Activated CD4-positive, alpha-beta T cell treated with anti-CD3 and anti-CD28 coated beads for 1 hour (primary cell): ENCODE results near the gene SESTD1.
"Not testable (repeated sequence)": the region's sequence is repeated elsewhere in the genome, so short reads cannot be mapped to it uniquely, and the experiment has no call there.

ENCODE experiments used
- DNase-seq: peaks from one replicate; pipeline ENCODE4 v3.0.0-alpha.2; 2020

The SESTD1 gene

DNA sequence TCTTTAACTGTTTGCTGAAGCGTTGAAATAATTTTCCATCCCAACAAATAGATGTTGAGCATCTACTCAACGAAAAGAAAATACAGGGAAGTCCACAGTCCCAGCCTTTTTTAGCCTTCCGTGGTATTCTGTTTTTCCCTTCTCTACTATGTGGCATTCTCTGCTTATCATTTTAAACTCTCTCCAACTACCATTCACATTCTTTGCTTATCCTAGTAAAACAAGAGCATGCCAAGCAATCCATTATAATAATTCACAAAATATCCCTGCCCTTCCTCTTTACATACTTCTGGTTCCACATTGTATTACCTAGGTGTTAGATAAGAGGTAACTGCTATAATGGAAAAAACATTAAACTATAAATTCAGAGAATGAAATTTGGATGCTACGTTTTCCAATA, 1.6 kb upstream of the SESTD1 start:
- DNase-seq = no peak

DNA sequence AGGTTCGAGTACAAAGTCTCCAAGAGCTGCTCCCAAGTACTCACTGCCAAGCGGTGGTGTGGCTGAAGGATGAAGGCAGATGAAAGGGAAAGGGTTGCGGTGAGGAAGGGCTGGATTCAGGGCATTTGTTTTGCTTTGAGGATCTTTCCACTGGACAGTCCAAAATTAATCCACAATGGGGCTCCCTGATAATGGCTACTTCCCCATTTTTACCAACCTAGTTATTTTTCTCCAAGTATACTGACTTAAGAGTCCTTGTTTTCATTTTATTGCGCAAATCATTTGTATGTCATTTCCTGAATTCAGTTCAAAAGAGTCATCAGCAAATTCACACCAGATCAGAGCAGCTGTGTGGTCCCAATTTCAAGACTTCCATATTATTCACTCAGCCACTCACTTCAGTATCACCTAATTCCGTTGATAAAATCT, 464 bp upstream of the SESTD1 start:
- no peak for DNase-seq

DNA sequence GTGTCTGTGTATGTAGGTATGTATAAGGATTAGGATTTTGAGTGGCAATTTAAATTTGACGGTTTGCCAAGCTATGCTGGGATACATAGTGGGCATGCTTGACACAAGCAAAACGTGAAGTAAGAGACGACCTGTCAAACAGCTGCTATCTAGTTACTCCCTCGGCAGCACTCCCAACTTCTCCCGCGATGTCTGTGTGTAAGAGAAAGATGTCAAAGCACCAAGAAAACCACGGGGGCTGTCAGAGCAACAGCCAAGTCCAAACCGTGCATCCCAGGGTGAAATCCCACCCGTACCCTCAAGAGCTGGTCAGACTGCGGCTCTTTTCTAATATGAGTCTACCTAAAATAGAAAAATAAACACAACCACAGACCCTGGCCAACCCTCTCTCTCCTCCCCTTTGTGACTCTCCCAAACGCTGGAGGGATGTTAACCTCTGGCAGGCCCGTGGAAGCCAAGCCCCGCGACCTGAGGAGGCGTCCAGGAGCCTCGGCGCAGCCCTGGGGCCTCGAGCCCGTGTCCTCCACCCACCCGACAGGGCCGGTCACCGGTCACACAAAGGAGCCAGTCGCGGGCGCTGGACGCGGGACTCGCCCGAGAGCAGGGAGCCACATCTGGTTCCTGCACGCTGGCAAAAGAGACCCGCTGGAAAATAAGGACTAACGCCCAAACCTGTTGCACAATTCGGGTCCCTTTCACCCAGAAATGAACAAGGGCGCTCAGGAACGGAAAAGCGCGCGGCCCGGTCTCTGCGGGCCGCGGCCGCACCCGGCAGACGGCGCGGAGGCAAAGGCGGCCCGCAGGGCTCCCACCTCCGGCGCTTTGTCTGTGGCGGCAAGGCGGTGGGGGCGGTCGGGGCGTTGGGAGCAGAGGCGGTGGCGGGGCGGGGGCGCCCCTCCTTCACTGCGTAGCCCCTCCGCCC, 925 bp downstream of the SESTD1 start:
- DNase-seq = no peak

DNA sequence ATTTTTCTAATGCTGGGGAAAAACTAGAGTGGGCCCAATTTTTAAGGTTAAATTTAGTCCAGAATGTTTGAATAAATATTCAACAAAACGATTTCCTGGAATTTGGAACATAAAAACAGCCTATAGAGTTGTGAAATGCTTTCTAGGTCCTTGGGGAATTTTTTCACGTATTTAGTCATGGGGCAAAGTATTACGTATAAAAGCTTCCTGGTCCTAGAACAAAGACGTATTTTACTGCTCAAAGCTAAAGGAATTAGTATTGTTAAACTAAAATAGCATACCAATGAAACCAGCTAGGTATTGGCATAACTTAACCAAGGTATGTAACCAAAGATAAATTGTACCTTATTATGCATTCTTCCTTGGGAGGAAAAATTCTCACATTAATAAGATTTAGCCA, 1.6 kb downstream of the SESTD1 start:
- DNase-seq = no peak

DNA sequence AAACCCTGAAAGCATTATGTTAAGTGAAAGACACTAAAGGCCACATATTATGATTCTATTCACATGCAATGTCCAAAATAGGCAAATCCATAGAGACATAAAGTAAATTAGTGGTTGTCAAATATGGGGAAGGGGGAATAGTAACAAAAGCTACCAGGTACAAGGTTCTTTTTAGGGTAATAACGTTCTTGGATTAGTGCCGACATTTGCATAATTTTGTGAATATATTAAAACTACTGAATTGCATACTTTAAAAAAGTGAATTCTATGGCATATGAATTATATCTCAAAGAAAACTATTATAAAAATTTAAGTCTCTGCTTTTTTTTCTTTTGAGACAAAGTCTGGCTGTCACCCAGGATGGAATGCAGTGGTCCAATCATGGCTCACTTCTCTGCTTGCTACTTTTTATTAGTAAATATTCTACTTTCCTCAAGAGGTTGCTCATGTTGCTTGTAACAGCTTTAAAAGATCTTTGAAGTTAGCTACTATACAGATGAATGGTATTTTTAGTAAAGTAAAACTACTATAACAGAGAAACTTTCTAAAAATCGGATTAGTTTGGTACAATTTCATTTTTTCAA, 2.5 kb downstream of the SESTD1 start:
- no peak for DNase-seq

DNA sequence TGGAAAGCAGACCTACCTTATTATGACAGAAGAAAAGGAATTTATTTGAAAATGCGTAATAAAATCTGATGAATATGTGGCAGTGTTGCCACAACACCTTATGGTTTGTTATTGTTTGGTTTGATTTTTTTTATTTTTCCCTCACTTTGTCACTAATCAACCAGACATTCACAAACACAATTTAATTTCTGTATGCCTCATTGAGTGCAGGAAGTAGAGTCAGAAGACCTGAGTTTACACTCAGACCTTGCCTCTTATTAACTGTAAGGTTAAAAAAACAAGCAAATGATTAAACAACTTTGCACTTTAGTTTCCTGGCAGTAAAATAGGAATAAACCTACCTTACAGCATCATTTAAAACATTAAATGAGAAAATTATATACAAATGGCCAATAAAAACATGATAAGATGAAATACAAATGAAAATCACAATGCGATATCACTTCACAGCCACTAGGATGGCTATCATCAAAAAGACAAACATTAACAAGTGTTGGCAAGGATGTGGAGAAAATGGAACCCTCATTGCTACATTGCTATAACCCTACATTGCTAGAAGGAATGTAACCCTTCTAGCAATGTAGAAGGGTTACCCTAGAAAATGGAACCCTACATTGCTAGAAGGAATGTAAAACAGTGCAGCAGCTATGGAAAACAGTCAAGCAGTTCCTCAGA, 3.3 kb downstream of the SESTD1 start:
- no peak for DNase-seq

DNA sequence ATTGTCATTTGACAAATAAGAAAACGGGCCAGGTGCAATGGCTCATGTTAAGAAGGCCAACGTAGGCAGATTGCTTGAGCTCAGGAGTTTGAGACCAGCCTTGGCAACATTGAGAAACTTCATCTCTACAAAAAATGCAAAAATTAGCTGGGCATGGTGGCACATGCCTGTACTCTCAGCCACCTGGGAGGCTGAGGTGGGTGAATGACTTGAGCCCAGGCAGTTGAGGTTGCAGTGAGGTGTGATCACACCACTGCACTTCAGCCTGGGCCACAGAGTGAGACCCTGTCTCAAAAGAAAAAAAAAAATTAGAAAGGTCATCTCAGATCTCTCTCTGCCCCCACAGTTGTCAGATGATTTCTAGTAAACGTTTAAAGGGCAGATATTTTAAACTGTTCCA, 4.4 kb downstream of the SESTD1 start:
- DNase-seq = no peak

DNA sequence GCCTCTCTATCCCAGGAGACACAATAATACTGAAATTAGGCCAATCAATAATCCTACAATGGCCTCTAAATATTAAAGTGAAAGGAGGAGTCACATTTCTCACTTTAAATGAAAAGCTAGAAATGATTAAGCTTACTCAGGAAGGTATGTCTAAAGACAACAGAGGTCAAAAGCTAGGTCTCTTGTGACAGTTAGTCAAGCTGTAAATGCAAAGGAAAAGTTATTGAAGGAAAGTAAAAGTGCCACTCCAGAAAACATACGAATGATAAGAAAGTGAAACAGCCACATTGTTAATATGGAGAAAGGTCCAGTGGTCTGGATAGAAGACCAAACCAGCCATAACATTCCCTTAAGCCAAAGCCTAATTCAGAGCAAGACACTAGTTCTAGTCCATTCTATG, 9.5 kb downstream of the SESTD1 start:
- no peak for DNase-seq

DNA sequence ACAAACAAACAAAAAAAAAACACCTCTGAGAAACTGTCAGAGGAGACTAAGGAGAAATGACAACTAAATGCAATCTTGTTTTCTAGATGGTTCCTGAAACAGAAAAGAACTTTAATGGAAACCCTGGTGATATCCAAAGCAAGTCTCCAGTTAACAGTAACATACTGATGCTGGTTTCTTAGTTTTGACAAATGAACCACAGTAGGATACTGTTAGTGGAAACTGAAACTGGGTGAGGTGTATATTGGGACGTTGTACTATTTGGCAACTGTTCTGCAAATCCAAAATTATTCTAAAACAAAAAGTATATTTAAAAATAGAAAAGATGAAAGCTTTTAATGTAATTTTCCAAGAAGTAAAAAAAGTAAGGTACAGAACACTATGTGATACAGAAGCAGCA, 11.4 kb downstream of the SESTD1 start:
- no peak for DNase-seq

DNA sequence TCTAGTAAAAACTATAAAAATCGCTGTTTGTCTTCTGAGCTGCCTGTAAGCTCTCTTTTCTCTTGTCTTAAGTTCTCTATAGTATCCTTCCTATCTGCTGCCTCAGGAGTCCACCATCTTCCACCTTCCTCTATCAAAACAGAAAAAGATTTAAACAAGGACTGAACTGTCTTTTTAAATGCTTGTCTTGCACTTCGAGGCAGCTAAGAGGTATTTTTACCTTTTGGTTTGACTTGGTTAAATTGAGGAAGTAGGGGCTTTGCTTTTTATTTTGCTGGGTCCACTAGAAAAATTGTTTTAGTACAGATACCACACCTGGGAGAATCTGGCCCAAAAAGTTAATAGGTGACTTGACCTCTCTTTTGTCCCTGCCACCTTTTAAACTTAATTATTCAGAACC, 12.2 kb downstream of the SESTD1 start:
- DNase-seq = no peak

DNA sequence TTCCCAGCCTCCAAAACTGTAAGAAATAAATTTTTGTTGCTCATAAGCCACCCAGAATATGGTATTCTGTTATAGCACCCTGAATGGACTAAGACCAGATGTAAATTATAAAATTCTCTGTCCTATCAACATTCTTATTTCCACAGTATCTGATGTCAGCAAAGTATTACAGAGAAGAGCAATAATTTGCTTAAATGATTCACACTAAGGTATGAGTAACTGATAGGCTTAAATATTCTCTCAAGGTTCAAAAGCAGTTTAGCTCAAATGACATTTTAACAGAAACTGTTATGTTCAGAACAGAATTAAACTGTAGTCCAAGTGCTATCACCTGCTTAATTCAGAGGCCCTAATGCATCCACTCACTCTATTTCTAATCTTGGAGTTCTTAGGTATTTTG, 12.8 kb downstream of the SESTD1 start:
- no peak for DNase-seq

DNA sequence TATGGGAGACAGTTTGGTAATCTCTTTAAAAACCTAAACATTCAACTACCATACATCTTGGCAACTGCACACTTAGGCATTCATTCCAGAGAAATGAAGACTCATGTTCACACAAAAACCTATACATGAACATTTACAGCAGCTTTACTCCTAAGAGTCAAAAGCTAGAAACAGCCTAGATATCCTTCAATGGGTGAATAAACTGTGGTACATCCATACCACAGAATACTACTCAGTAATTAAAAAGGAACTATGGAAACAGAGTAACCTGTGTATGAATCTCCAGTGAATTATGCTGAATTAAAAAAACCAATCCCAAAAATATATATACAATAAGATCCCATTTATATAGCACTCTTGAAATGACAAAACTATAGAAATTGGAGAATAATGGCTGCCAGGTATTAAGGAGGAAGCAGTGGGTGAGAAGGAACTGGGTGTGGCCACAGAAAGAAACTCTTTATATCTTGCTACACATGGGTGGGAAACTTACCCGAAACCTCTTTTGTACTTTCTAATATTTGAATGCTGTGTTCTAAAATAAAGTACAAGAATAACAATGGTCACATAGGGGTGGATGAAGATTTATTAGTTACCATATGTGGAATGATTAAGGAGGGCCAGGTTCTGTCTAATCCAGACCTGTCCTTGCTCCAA, 13.7 kb downstream of the SESTD1 start:
- DNase-seq = no peak

DNA sequence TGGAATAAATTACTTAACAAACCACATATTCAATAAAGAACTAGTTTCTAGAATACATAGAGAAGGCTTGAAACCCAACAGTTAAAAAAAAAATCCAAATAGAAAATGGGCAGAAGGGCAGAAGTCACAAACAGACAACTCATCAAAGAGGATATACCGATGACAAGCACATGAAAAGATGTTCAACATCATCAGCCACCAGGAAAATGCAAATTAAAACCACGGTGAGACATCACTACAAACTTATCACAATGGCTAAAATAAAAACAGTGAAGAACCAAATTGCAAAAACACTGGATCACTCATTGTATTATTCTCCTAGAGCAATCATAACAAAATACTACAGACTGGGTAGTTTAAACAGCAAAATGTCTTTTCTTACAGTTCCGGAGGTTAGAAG, 14.5 kb downstream of the SESTD1 start:
- DNase-seq = no peak

DNA sequence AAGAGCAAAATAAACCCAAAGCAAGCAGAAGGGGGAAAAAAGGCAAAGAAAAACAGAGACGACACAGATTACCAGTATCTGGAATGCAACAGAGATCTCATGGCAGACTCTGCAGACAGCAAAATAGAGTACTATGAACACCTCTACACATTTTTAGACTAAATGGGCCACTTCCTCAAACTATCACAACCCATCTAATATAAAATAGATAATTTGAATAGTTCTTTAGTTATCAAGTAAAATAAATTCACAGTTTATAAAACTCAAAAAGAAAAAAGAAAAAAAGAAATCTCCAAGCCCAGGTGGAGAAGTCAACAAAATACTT, 16.6 kb downstream of the SESTD1 start:
- DNase-seq = no peak

DNA sequence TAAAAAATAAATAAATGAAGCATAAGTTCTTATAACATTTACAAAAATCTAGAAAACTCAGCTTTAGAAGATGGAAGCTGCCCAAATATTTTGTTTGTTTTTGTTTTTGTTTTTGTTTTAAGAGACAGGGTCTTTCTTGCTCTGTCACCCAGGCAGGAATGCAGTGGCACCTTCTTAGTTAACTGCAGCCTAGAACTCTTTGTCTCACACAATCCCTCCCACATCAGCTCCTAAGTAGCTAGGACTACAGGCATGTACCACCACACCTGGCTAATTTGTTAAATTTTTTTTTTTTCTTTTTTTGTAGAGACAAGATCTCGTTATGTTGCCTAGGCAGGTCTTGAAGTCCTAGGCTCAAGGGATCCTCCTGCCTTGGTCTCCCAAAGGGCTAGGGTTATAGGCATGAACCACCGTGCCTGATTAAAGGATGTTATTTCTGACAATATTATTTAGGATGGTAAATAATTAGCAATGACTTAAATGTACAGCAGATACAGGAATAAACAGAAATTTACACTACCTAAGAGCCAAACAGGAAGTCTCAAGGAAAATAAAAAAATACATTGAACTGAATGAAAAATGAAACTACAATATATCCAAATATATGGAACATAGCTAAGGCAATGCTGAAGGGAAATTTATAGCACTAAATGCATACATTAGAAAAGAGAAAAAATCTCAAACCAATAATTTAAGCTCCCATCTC, 17.2 kb downstream of the SESTD1 start:
- DNase-seq = no peak

DNA sequence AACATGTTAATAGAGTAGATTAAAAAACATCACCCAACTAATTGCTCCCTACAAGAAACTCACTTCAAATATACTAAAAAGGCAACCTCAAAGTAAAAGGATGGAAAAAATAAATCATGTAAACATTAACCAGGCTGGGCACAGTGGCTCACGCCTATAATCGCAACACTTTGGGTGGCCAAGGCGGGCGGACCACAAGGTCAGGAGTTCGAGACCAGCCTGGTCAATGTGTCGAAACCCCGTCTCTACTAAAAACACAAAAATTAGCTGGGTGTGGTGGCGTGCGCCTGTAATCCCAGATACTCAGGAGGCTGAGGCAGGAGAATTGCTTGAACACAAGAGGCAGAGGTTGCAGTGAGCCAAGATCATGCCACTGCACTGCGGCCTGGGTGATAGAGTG, 18.8 kb downstream of the SESTD1 start:
- DNase-seq = not testable (repeated sequence)

DNA sequence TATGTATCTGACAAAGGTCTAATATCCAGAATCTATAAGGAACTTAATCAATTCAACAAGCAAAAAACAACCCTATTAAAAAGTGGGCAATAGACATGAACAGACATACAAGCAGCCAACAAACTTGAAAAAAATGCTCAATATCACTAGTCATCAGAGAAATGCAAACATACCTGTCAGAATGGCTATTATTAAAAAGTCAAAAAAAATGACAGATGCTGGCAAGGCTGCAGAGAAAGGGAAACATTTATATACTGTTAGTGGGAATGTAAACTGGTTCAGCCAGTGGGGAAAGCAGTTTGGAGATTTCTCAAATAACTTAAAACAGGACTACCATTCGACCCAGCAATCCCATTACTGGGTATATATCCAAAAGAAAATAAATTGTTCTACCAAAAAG, 21.6 kb downstream of the SESTD1 start:
- DNase-seq = no peak

DNA sequence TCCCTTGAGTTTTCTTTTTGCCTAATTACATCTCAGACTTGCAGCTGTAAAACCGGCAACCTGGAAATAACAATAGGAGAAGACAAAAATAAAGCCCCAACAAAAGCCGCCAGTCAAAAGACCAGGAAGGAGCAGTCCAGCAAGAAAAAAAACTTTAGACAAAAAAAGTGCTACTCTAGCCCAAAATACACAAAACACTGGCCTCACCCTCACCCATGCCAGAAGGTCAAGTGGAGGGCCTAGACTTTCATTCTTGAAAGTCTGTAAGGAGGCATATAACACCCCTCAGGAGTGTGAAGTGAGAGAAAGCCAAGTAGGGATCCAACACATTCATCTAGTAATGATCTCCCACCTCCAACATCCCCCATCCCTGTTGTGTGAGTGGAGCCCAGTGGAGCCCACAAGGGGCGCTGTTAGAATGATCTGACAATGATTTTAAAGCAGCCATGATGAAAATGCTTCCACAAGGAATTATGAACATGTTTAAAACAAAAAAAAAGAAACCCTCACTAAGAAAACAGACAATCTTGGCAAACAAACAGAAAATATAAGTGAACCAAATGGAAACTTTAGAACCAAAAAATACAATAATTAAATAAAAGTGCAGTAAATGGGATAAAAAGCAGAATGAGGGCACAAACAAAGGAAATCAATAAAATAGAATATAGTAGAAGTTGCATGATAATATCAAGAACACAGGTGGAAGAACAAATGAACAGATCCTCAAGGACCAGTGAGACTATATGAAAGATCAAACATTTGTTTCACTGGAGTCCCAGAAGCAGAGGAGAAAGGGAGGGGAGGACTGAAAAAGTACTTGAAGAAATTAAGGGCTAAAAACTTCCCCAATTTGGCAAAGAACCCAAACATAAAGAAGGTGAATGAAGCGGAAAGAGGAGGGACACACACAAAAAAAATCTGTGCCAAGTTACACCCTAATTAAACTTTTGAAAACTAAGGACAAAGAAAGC, 23.9 kb downstream of the SESTD1 start:
- no peak for DNase-seq

DNA sequence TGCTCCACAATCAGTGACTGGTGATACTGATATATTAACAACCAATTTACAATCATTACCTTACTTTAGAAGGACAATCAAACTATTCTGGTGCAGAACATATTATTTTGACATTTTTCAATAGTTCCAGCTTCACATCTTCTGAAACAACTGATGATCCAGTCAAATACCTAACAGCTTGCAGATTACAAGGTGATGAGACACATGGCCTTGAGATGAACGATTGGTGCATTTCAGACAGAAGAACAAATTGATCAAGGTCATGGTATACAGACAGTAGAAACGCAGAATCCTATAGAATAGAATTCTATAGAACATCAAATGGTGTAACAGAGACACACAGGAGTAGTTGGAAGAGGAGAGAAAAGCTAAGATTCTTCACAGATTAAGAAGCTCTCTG, 24.8 kb downstream of the SESTD1 start:
- DNase-seq = no peak

DNA sequence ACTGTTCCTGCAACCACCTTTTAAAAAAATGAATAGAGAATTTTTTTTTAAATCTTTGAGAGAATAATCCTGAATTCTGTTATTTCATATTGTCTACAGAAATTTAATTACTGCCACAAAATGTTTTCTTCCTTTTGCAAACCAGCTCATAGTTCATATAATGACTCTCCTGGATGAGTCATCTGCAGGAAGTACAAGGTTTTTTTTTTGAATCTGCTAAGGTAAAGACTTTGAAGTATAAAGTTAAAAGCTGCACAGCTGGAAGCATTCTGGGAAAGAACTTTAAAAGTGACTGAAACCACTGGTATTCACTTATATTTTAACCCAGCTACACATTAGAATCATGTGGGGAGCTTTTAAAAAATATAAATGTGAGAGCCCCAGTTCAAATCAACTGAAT, 25.4 kb downstream of the SESTD1 start:
- no peak for DNase-seq

DNA sequence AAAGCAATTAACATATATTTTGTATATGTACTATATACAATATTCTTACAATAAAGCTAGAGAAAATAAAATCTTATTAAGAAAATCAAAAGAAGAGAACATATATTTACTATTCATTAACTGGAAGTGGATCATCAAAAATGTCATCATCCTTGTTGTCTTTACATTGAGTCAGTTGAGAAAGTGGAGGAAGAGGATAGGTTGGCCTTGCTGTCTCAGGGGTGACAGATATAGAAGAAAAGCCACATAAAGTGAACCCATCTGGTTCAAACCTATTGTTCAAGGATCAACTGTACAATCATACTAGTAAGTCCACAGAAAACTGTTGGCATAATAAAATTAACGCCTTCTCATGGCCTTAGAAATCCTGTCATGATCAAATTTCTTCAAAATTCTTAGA, 26.6 kb downstream of the SESTD1 start:
- DNase-seq = no peak
